Lower leg skin (tissue), 4 donors: ENCODE results near the gene NUCB1. TPM values are rescaled to one million over a fixed set of nuclear protein-coding genes. Genes with fewer than 3 reads are reported as not detected.

Experiments
- DNase-seq, 2 donors: peaks; one replicate each; pipeline ENCODE4 v3.0.0-alpha.2; 2019; ENCODE audit warnings: low spot score in 2 of 2
- H3K4me3 ChIP-seq: fragments of 200-600 bp; sonication (generic); 2 replicates; pipeline ENCODE4 v1.5.1; 2017; ENCODE audit warnings: mild to moderate bottlenecking, low read depth; ENCODE audit not compliant: poor library complexity, severe bottlenecking
- POLR2A ChIP-seq, 2 donors: fragments of 450-650 bp; IDR thresholded peaks; one replicate each; pipeline ENCODE4 v1.6.1; 2016 to 2017; ENCODE audit warnings: antibody characterized with exemption in 2 of 2, mild to moderate bottlenecking in 1 of 2, moderate library complexity in 1 of 2
- WGBS, 2 donors: methylation state at CpG; one replicate each; pipeline ENCODE4 v1.1.5; 2018; 5-methylcytosine and 5-hydroxymethylcytosine counted together
- intact Hi-C: fragments of 100-400 bp; cut with DNase I; formaldehyde crosslinking; loops from one replicate; pipeline ENCODE4 v1.15.0; 2023; ENCODE audit warnings: low total_unique reads
- total RNA-seq, 4 donors: library from RNA; depleted of rRNA; stranded (reverse); fragments of >200 nt; gene quantifications; one replicate each; pipeline ENCODE4 v1.1.0, GENCODE V29; 2016
- TF ChIP-seq, protein P1 (sequence below), 3 donors: fragments of 450-650 bp; IDR thresholded peaks; one replicate each; pipeline ENCODE4 v1.5.1; 2016; ENCODE audit warnings: antibody characterized with exemption in 3 of 3, mild to moderate bottlenecking in 3 of 3, moderate library complexity in 2 of 3

The NUCB1 gene
- total RNA-seq, 4 donors from 2014 or later: 162 to 269 (median 189) TPM

DNA sequence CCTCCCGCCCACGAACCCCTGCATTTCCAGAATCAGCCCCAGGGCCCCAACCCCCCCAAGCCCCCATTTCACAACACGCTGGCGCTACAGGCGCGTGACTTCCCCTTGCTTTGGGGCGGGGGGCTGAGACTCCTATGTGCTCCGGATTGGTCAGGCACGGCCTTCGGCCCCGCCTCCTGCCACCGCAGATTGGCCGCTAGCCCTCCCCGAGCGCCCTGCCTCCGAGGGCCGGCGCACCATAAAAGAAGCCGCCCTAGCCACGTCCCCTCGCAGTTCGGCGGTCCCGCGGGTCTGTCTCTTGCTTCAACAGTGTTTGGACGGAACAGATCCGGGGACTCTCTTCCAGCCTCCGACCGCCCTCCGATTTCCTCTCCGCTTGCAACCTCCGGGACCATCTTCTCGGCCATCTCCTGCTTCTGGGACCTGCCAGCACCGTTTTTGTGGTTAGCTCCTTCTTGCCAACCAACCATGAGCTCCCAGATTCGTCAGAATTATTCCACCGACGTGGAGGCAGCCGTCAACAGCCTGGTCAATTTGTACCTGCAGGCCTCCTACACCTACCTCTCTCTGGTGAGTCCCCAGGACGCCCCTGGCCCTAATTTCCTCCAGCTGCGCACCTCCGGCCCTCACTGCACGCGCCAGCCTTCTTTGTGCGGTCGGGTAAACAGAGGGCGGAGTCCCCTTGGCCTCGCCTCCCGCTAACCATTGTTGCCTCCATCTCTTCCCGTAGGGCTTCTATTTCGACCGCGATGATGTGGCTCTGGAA, 65.1 kb downstream of the NUCB1 start, which contains the start of gene FTL:
Gene FTL (plus strand): TSS at position 270 of the 766 bp plus-strand sequence. CDS start 199 bp downstream, at position 469.
- peak within 1 kb of the TSS; percentile 80 for H3K4me3 ChIP-seq
- WGBS, 2 donors: 0 to 1% methylated on average over 48 to 51 of the region's 52 CpGs
- TF ChIP-seq POLR2A (IDR thresholded peaks at IDR 0.05): peak in 1 of 2 donors; percentile 99
- TF ChIP-seq, protein P1, sequence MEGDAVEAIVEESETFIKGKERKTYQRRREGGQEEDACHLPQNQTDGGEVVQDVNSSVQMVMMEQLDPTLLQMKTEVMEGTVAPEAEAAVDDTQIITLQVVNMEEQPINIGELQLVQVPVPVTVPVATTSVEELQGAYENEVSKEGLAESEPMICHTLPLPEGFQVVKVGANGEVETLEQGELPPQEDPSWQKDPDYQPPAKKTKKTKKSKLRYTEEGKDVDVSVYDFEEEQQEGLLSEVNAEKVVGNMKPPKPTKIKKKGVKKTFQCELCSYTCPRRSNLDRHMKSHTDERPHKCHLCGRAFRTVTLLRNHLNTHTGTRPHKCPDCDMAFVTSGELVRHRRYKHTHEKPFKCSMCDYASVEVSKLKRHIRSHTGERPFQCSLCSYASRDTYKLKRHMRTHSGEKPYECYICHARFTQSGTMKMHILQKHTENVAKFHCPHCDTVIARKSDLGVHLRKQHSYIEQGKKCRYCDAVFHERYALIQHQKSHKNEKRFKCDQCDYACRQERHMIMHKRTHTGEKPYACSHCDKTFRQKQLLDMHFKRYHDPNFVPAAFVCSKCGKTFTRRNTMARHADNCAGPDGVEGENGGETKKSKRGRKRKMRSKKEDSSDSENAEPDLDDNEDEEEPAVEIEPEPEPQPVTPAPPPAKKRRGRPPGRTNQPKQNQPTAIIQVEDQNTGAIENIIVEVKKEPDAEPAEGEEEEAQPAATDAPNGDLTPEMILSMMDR (IDR thresholded peaks at IDR 0.05): no peak
- DNase-seq: peak; percentile 96 to 100
- intact Hi-C loops: no loop called here

DNA sequence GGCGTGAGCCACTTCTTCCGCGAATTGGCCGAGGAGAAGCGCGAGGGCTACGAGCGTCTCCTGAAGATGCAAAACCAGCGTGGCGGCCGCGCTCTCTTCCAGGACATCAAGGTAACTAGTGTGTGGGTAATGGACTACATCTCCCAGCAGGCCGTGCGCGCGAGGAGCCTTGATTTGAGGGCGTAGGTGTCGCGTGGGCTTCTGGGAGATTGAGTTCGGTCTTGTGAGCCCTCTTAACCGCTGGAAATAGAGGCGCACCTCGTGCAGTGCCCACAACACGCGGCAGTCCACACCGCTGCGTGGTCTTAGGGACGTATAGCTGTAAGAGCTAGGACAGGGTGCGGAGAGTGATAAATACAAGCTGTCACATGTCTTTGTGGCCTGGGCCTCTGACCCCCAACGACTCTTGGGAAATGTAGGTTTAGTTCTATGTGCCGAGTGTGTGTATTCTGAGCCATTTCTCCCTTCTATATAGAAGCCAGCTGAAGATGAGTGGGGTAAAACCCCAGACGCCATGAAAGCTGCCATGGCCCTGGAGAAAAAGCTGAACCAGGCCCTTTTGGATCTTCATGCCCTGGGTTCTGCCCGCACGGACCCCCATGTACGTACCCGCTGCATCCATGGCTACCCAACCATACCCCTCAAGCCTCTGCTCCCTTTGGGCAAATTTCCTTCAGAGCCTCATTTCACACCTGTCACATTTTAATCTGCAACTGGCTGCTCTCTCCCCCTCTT, 65.9 kb downstream of the NUCB1 start:
- DNase-seq: peak; percentile 90 to 97
- peak overlapping the region; percentile 80 for H3K4me3 ChIP-seq
- TF ChIP-seq POLR2A (IDR thresholded peaks at IDR 0.05): no peak
- TF ChIP-seq, protein P1 (IDR thresholded peaks at IDR 0.05): no peak
- intact Hi-C loops: no loop called here
- WGBS, 2 donors: 10 to 12% methylated on average over 36 of the region's 36 CpGs

DNA sequence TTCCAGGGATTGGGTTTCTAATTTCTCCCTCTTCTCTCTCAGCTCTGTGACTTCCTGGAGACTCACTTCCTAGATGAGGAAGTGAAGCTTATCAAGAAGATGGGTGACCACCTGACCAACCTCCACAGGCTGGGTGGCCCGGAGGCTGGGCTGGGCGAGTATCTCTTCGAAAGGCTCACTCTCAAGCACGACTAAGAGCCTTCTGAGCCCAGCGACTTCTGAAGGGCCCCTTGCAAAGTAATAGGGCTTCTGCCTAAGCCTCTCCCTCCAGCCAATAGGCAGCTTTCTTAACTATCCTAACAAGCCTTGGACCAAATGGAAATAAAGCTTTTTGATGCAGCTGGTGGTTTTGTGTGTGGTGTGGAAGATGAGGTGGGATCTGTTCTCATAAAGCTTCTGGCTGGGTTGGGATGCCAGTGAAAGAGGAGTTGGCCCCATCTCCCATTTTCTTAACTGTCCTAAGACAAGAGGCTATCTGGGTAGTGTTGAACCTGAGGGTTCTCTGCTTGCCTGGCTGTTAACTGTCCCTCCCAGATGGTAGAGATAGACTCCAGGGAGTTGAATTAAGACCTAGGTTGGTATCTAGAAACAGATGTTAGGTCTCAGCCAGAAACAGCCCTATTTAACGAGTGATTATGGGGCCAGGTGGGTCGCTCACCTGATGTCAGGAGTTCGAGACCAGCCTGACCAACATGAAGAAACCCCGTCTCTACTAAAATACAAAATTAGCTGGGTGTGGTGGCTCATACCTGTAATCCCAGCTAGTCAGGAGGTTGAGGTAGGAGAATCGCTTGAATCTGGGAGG, 66.6 kb downstream of the NUCB1 start:
- no peak for TF ChIP-seq POLR2A (IDR thresholded peaks at IDR 0.05)
- TF ChIP-seq, protein P1 (IDR thresholded peaks at IDR 0.05): no peak
- H3K4me3 ChIP-seq: peak overlapping the region; percentile 80
- WGBS, 2 donors: 84 to 85% methylated on average over 10 of the region's 10 CpGs
- DNase-seq: no peak
- intact Hi-C loops: no loop called here

DNA sequence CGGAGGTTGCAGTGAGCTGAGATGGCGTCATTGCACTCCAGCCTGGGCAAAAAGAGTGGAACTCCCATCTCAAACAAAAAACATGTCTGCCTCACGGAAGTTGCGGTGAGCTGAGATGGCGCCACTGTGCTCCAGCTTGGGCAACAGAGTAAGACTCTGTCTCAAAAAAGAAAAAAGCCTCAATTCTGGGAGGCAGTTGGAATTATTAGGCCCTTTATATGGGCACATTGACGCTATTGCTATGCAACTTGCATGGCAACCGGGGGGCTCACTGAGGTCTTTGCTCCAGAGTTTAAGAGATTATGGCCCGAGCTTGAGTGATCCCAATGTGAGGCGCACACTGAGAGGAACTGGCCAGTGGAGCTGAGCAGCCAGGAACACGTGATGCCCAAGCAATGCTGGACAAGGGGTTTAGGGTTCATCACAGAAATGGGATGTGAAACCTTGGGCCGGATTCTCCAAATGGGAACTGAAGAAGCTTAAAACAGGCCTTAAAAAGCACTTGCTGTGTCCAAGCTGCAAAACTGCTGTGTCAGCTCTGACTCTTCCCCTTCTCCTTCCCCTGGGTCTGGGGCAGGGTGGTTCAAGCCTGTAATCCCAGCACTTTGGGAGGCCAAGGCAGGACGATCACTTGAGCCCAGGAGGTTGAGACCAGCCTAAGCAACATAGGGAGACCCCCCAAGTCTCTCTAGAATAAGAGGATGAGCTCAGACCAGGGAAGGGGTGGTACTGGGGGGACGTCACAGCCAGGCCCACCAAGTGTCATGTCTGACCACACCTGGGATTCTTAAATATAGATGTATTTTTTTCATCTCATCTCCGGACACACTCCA, 67.5 kb downstream of the NUCB1 start:
- TF ChIP-seq, protein P1 (IDR thresholded peaks at IDR 0.05): no peak
- no peak for TF ChIP-seq POLR2A (IDR thresholded peaks at IDR 0.05)
- 67 to 75% methylated on average over 14 of the region's 14 CpGs for WGBS, 2 donors
- DNase-seq: no peak
- intact Hi-C loops: no loop called here
- H3K4me3 ChIP-seq: no peak overlapping the region

DNA sequence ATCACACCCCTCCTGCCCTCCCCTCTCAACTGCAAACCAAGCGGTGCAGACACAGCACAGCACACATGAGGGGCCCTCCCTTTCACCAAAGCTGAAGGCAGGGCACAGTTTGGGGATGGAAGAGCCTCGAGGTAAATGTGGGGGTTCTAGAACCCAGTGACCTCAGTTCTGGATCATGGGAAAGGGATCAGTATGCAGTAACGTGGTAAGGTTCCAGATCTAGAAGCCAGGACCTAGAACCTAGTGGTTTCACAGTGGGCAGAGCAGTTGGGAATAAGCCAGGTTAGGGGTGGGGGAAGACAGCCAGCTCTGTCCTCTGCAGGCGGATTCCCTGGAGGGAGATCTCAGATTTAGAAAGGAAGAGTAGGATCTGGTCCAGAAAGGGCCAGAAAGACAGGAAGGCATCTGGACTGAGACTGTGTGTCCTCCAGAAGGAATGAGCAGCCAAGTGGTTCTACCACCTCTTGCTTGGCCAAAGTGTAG, 68.1 kb downstream of the NUCB1 start:
- DNase-seq: no peak
- 49 to 53% methylated on average over 4 of the region's 4 CpGs for WGBS, 2 donors
- no peak overlapping the region for H3K4me3 ChIP-seq
- intact Hi-C loops: no loop called here
- TF ChIP-seq, protein P1 (IDR thresholded peaks at IDR 0.05): no peak
- TF ChIP-seq POLR2A (IDR thresholded peaks at IDR 0.05): no peak
